Erythroblast (primary cell): ENCODE data around the gene NPM3.

Source experiments
- GATA1 ChIP-seq: IDR thresholded peaks from 2 replicates; pipeline ENCODE4 v1.6.1; 2011; ENCODE audit warnings: low read depth, mild to moderate bottlenecking, control low read depth, low read length, moderate library complexity
- POLR2A ChIP-seq: IDR thresholded peaks from 2 replicates; pipeline ENCODE4 v1.6.1; 2011; ENCODE audit warnings: mild to moderate bottlenecking, low read length

DNA sequence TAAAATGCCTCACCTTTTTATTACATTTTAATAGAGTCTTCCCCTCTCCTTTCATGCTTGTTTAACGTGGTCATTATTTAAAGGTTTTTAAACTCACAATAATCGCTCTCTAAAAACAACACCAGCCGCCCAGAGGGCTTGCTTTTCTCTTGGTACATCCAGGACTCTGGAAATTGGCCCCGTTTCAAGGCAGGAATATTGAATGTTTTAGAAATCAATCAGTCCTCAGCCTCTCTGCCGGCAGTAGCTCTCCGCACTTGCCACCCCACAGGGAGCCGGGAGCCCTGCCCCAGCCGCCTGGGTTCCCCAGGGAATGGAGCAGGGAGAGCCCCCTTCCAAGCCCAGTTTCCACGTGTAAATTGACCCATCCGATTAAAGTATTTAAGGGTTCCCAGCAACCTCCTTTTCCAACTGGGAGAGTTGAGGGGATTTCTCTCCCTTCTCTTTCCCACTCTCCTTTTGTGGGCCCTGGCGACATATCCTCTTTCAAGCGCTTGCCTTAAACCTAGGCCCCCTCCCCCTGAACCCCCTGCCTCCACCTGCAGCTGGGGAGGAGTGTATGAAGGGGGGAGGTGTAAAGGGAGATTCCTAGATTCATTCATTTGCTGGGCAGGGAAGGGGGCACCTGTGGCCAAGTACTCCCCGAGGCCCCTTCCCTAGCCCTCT lies 9.2 kb downstream of the NPM3 start:
- TF ChIP-seq POLR2A (no peak), GATA1 (no peak)
